NCI-H1436 treated with DMSO at 0.1 percent for 48 hours (cell line): Measurements from ENCODE around the gene SFRP4.

ENCODE experiments used
- DNase-seq: peaks from one replicate; lab custom pipeline; 2025; lab: John Stamatoyannopoulos, UW

The SFRP4 gene

GRCh38 chr7:37924491-37925041 lies 7.9 kb upstream of the SFRP4 start:
- no peak for DNase-seq

DNA sequence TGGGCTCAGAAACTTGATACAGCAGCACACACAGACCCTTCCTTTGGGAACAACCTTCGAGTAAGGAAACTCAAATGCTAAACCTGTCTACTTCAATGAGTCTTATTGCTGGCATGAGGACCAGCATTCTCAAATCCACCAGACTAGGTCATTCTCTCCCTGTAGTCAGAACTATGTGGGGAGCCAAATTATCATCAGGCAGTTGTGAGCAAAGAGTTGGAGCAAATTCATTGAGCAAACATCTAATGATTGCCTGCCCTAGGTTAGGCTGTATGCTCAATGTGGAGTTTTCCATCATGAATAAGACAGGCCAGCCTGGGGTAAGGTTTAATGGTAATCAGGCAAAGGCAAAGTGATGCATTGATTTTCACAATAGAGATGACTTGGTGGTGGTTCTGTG lies 7.4 kb upstream of the SFRP4 start:
- DNase-seq, result no peak

GRCh38 chr7:37921876-37922275 lies 5.3 kb upstream of the SFRP4 start:
- DNase-seq, result no peak

DNA sequence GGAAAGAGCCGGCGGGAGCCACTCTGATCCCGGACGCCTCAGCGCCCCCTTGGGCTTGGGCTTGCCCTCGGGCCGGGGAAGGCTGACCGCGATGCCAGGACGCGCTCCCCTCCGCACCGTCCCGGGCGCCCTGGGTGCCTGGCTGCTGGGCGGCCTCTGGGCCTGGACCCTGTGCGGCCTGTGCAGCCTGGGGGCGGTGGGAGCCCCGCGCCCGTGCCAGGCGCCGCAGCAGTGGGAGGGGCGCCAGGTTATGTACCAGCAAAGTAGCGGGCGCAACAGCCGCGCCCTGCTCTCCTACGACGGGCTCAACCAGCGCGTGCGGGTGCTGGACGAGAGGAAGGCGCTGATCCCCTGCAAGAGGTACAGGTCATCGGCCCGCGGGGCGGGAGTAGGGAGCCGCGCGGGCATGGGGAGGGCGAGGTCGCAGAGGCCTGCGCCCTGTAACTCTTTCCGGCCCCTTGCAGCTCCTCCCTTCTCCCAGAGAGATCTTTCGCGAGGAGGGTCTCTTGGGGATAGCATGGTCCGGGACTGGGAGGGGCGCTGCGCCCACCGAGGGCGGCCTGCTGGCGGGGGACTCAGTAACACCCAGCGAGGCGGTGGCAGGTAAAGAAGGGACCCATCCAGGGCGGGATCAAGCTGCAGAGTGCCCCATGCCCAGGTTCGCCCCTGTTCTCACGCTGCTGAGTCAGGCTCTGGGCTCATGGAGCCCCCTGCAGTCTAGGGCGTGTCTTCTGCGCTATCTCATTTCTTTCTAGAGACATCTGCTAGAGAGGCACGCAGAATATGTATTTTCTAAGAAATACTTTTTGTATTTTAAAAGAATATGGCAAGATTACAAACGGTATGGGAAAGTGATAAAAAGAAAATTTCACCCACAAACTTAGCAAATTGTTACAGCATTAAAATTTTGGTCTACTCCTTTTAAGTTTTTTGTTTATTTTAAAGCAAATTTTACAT lies 4.5 kb upstream of the SFRP4 start:
- no peak for DNase-seq

- no peak for DNase-seq
Measured at GRCh38 chr7:37920305-37920848, 3.8 kb upstream of the SFRP4 start, which contains the start of gene EPDR1. Gene EPDR1, plus strand, starts transcription at chr7:37920640. Its CDS starts 300 bp downstream, at chr7:37920940.

DNA sequence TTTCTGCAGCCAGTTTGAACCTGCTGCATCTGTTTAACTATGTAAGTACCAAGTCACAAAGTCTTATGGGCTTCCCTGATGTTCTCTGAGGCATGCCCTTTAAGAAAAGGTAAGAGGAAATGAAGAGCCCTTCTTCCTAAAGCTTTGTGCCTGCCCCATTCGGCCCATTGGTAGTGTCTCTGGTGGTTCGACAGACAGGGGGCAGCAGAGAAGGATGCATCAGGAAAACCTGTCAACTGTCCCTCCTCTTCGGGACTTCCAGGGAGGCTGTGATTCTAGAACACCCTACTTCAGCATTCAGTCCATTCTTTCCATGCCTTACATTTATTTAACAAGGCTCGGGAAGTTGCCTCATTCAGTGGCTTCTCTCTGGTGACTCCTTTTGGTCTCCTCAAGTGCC lies 1.9 kb upstream of the SFRP4 start:
- no peak for DNase-seq

DNA sequence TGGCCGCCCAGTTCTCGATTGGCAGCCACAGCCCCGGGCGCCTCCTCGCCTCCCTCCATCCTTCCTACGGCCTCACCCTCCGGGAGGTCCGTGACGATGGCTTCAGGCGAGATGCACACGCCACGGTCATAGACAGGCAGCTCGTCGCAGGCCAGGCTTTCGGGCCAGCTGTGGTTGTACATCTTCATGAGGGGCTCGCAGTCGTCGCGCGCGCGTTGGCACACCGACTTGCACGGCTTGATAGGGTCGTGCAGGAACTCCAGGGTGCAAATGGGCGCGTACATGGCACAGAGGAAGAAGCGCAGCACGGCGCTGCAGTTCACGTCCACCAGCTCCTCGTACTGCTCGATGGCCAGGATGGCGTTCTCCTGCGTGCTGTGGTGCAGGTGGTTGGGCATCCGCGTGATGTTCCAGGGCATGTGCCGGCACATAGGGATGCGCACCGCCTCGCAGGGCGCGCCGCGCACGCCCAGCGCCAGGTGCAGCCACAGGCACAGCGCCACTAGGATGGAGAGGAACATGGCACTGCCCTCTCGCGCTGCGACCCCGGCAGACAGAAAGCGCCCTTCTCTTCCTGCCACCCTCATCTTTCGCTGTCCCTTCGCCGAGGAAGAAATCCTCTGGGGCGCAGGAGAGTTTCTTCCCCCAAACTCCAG lies 472 bp downstream of the SFRP4 start:
- no peak for DNase-seq

- DNase-seq, result no peak
Measured at GRCh38 chr7:37915438-37915837, 1.2 kb downstream of the SFRP4 start.

DNA sequence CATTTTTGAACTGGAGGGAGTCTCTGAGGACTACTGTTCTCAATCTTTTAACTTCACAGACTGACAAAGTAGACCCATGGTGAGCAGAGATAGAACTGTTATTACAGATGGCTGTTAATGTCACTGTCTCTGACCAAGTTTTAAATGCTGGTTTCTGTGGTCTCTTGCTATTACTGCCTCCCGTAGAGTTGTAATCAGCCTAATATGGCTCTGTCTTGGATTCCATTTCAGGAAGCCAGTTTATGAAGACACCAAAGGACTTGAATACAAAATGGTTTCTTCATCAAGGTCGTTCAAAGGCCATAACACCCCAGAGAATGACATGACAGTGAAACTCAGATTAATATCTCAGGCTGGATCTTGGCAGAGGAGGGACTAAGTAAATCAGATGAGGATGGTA lies 3.9 kb downstream of the SFRP4 start:
- DNase-seq, result no peak

GRCh38 chr7:37908221-37908788 lies 8.3 kb downstream of the SFRP4 start:
- DNase-seq, result no peak

DNA sequence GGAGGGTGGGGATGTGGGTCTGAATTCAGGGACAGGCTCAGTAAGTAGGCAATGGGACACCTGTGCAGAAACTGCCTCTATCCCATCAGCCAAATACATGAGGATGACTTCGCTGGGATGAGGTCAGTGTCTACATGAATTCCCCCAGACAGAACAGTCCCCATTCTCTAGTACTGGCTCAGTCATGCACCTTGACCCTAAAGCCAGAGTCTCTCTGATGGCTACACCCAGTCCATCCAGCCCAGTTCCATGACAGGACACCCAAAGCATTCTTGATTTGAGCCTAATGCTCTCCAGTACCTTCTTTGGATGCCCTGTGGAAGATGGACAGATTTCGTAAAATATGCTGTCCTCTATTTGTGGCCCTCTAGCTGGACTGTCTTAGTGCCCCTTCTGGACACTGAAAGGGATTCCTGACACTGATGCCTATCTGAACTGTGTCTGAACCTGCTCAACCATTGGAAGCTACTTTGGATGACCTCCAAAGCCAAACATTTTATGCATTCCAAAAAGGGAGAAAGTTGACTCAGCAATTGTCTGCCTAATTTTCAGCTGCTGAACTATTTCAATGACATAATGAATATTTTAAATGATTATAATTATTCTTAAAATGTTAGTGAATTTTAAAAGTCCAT lies 14.6 kb downstream of the SFRP4 start:
- DNase-seq, result no peak

- DNase-seq, result no peak
Measured at GRCh38 chr7:37901236-37901827, 15.3 kb downstream of the SFRP4 start.

- no peak for DNase-seq
Measured at GRCh38 chr7:37899712-37900247, 16.8 kb downstream of the SFRP4 start.

DNA sequence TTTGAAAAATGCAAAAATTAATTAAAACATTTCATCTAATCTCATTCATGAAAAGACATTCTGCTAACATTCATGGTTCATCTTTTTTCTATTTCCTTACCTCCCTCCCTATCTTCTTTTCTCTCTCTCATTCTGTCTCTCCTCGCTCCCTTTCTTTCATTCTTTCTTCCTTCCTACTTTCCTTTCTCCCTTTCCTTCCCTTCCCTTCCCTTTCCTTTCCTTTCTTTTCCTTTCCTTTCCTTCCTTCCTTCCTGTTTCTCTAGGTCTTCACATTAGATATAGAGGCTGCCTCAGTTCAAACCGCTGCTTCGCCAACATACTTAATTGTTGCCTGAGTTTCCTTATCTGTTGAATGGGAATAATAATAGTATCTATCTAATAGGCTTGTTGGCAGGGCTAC lies 21.9 kb downstream of the SFRP4 start:
- no peak for DNase-seq

DNA sequence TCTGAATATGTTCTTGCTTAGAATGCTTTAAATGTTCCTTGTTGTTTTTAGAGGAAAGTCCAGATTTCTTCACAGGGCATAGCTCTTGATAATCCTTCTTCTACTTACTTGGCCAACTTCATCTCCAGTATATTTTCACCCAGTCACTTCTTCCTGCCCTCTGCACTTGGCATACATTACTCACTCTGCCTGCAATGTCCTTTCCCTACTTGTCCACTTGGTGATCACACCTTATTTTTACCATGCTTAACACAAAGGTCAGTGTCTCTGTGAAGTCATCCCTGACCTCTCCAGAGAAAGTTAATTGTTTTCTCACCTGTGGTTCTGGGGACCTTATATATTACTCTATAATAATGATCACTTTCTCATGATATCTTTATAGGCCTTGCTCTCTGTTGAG lies 23.3 kb downstream of the SFRP4 start:
- DNase-seq, result no peak

DNA sequence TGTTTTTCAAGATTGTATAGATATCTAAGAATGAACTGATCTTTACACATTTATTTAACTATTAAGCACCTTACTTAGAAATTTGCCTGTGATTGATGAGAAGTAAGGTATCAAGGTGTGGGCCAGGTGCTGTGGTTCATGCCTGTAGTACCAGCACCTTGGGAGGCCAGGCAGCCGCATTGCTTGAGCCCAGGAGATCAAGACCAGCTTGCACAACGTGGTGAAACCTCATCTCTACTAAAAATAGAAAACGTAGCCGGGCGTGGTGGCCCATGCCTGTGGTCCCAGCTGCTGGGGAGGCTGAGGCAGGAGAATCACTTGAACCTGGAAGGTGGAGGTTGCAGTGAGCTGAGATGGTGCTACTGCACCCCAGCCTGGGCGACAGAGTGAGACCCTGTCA lies 34.5 kb downstream of the SFRP4 start:
- DNase-seq, result no peak
